H4 (cell line): Measurements from ENCODE around the gene AGXT2. TPM values are rescaled to one million over a fixed set of nuclear protein-coding genes. Genes with fewer than 3 reads are reported as not detected.
A peak's percentile ranks its signal among the peaks of the same experiment; 100 is the strongest.
"Not testable (repeated sequence)": the region's sequence is repeated elsewhere in the genome, so short reads cannot be mapped to it uniquely, and the experiment has no call there.

Experiments used
- DNase-seq: peaks from one replicate; pipeline ENCODE4 v3.0.0-alpha.2; 2015; ENCODE audit warnings: low spot score
- total RNA-seq: library from RNA; depleted of rRNA; stranded (reverse); fragments of >200 nt; shearing (Covaris generic); gene quantifications from 2 replicates; pipeline ENCODE4 v1.2.3, GENCODE V29; 2014

The AGXT2 gene
- total RNA-seq, 1 experiment from 2014 or later: not detected

GRCh38 chr5:35050541-35051126 is 2.9 kb upstream of the AGXT2 start:
- DNase-seq: no peak

DNA sequence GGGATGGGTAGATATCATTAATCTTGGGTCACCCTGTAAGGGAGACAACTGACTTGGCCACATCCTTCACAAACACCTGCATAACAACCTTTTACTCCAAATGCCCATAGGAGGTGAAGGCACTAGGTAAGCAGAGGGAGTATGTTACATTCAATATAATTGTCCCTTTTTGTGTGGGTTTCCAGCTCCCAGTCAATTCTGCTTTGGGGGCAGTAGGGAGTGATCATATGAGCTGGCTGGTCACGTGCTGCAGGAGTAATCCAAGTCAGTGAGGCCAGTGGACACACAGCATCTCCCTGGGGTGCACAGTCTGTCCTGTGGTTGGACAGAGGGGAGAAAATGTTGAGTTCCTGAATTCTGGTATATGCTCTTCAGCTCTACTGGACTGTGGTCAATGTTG is 1.2 kb upstream of the AGXT2 start:
- DNase-seq: no peak

DNA sequence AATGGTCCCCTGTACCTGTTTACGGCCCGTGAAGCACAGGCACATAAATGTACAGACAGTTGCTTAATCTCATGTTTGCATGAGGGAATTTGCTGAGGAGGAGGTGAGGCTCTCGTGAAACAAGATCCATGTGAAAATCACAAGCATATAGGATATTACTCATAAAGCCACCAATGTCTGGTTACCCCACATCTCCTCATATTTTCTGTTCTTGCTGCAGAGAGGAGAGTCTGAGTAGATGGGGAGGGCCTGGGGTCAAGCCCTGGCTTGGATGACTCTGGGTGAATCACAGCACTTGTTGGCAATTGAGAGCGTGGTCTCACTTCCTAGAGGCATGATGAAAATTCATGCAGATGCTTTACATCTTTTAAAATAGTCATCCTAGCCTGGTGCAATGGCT is 975 bp downstream of the AGXT2 start:
- DNase-seq: no peak

- DNase-seq: no peak
Observed at GRCh38 chr5:35045280-35045679, 2.5 kb downstream of the AGXT2 start.

DNA sequence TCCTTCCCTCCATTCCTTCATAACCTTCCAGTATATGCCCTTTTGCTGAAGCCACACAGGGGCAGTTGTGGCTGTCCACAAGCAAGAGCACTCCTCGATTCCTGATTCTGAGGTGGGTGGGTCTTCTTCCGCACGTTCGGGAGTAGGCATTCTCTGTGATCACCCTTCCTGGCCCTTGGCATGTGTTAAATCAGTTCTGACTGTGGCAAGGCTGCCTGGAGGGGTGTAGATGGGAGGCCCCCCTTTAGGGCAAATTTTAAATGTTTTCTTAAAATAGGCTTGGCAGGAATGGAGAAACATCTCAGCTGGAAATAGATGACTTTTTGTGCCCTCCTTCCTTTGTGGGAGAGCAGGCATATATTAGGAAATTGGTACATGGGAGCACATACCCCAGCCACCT is 3.1 kb downstream of the AGXT2 start:
- no peak for DNase-seq

- DNase-seq: no peak
Observed at GRCh38 chr5:35042781-35043180, 5.0 kb downstream of the AGXT2 start.

DNA sequence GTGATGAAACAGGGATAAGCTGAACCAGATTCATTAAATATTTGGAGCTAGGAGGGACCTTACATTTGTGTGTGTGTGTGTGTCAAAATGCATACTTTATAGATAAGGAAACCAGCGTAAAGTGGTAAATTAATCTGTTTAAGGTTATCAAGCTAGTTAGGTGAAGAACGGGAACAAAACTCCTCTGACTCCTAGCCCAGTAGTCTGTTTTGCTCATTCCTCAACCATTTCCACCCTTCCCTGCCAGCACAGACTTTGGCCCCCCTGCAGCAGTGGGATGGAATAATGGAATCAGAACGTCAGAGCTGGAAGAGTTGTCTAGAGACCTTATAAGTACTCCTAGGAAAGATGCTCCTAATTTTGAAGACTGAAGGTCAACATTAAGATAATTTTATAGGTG is 6.5 kb downstream of the AGXT2 start:
- DNase-seq: no peak

DNA sequence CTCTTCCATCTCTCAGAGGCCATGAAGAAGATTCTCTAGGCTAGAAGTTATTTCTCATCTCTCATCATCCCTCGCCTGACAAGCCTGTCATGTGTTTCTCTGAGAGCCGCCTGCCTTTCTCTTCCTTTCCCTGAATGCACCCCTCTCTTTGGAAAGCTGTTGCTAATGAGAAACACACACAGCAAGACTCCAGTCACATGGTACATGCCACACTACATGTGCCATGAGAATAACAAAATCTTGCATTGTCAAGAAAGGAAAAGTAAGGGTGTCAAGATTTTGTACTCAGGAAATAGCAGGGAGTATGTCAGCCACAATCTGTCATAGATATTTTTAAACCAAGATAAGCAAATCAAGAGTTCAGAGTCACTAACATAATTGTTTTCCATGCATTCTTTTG is 8.9 kb downstream of the AGXT2 start:
- DNase-seq: no peak

DNA sequence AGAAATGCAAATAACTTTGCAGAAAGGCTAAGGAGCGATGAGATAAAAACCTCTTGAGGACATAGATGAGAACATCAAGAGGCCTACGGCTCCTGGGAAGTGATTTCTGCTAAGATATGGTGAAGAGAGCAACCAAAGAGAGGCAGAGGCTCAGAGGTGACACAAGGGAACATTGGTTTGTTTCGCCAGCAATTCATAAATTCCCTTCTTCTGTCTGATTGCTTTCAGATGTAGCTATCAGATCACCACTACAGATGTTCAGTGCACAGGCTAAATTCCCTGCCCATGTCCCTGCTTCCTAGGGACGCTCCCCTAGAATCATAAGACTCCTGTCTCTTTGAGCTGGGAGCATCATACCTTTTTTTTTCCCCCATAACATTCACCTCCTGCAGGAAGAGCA is 11.2 kb downstream of the AGXT2 start:
- DNase-seq: no peak

DNA sequence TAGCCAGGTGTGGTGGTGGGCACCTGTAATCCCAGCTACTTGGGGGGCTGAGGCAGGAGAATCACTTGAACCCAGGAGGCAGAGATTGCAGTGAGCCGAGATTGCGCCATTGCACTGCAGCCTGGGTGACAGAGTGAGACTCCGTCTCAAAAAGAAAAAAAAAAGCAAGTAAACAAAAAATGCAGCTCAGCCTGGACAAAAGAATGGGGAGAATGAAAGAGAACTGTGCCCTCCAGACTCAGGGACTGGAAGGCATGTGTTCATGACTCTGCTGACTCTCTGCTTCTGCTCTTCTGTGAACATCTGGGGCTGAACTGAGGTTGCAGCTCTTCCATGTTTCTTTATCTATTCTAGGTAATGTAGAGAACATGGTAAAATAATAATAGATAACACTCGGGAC is 11.8 kb downstream of the AGXT2 start:
- not testable (repeated sequence) for DNase-seq

DNA sequence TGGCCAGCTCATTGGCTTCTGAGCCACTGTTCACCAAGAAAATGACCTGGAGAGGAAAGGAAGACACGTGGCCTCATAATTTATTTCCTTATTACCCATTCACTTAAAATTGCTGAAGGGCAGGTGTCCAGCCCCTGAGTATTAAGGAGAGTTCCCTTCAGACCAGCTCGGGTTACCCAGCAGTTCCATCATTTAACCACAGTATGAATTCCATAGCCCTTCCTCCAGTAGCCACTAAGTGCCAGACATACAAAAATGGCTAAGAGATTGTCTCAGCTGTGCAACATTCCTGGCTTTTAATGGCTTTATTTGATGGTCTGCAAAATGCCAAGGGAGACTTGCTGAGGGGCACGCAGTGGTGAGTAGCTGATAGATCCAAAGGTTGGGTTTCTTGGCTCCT is 12.5 kb downstream of the AGXT2 start:
- no peak for DNase-seq

DNA sequence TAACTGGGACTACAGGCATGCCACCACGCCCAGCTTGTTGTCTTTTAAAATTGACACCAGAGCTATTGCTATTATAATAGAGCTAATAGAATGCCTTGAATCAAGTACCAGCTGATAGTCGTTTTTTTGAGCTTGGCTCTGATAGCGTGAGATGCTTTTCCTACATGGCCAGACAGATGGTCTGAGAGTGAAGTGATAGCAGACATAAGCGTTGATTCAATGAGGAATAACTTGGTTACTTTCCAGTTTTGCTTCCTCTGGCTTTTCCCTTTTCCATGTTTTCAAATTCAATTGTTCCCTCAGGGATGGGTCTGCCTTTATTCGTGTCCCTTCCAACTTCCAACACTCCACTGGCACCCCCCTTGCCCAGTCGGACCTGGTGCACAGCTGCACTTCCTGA is 15.4 kb downstream of the AGXT2 start:
- DNase-seq: no peak

- no peak for DNase-seq
Observed at GRCh38 chr5:35031276-35031675, 16.5 kb downstream of the AGXT2 start.

DNA sequence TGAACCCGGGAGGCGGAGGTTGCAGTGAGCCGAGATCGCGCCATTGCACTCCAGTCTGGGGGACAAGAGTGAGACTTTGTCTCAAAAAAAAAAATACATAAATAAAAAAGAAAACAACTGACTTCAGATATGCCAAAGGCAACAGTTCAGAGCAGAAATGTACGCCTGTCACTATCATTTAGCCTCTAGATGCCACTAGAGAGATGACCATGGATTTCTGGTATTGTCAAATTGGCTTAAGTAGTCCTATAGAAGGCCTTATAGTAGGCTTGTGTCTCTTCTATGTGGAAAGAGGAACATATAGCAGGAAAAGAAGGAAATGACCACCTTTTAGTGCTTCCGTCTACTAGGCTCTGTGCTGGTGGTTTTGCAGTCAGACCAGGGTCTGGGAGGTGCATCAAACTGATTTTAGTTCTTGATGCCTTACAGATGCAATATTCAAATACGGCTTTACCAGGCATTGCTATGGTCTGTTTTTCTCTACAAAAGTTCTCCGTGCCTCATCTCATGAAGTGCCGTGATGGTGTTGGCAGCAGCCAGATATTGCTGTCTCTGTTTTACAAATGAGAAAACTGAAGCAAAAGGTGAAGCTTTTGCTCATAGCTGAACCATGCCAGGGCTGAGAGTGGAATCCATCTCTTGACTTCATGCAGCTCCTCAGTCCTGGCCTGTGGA is 17.2 kb downstream of the AGXT2 start:
- DNase-seq: no peak

DNA sequence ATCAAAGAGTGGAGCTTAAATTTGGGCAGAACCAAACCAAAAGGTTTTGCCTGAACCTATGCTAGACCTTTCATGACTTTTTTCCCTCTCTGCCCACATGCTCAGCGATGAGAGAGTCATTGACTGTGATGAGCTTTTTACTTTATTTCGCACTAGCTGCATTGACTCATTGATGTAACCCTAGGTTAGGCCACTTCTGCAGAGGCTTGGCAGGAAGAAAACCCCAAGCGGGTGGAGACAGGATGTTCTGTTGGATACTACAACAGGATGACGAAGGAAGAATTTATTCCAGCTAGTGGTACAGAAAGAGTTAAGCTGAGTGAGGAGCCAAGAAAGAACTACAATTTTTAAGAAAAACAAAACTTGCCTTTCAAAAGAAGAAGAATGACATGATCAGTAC is 18.4 kb downstream of the AGXT2 start:
- peak; percentile 59 for DNase-seq

GRCh38 chr5:35026941-35027340 is 20.8 kb downstream of the AGXT2 start:
- no peak for DNase-seq

DNA sequence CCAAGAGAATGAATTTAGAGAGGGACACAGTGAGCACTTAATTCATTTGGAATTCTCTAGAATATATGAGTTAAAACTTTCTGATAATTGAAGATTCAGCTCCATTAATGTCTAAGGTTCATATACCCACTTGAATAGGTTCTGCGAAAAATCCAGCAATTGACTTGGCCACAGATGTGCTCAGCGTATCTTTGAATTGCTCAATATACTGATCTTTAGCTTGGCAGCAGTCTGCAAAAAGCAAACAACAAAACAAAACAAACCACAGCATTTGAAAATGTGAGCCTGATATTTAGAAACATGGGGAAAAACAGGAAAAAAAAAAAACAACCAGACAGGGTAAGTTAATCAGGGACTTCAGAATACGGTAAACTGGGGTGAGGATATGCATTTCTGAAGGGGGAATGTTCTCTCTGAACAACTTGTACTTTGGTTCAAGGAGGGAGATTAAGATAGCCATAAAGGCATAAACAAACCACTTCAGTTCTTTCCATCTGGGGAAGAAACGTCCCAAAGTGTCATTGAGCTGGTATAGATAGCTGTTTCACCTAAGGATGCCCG is 21.4 kb downstream of the AGXT2 start:
- DNase-seq: no peak

GRCh38 chr5:35024911-35025510 is 22.7 kb downstream of the AGXT2 start:
- DNase-seq: no peak

- no peak for DNase-seq
Observed at GRCh38 chr5:35023391-35024178, 24.2 kb downstream of the AGXT2 start.

DNA sequence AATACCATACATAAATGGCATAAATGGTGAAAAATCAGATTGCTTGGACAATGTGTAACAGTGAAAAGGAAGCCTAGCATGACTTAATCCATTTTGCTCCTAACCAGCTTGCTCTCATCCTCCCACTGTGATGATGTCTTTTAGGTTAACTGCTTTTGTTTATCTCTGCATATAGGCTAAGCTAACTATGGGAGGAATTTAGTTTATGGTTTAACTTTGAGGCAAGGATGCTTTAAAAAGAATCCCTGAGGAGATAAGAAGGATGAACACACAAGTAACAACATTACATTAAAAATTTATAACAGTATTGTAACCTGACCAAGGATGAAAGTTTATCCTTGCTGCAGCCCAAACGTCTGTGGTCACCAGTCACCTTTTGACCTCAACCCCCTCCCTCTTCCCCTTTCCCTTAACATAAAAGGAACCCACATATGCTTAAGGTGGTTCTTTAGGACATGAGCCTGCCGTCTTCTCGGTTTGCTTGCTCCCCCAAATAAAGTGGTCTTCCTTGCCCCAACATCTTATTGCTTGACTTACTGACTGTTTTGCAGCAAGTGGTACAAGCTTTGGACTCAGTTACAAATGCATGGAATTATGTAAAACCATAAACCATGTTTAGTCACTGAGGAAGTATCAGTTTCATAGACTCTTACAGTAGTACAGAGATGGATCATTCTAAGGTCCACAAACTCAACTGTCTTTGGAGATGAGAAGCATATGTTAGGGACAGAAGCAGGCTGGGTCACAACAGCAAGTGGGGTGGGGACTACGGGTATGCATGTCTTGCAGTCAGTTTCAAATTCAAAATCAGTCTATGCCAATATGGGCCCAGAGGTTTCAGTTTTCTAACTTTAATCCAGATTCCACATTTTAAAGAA is 31.3 kb downstream of the AGXT2 start:
- DNase-seq: no peak

DNA sequence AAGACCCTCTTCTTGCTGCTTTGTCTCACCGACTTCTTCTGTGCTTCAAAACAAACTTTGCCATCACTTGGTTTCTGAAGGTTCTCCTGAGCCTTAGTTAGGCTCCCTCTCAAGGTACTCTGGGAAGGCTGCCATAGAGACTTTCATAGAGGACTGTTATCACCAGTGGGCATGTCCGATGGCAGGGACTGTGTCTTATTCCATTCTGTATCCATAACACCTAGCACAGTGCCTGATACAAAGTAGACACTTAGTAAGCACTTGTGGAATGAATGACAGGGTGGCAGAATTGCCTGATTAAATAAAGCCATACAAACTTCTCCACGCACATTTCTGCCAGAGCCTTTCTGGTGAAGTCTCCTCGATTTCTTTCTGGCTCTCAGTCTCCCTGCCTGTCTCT is 32.7 kb downstream of the AGXT2 start:
- DNase-seq: no peak
